IMR-90 (cell line): ENCODE measurements around the gene ZNF248. TPM values are rescaled to one million over a fixed set of nuclear protein-coding genes. Genes with fewer than 3 reads are reported as not detected.

Experiments
- ATAC-seq: fragments of 200-7000 bp; cut with Tn5 transposase; 2 replicates; pipeline ENCODE4 v1.9.1; 2020; ENCODE audit warnings: low read depth, mild to moderate bottlenecking, moderate library complexity
- BruUV-seq: library from RNA; stranded (reverse); fragments of 400-500 nt; replicated peaks from 2 replicates; lab custom pipeline; 2021; lab: Mats Ljungman, UMichigan
- CTCF ChIA-PET: fragments of 300-600 bp; formaldehyde crosslinking; extraction: SDS; loops from one replicate; lab custom pipeline; 2021; ENCODE audit warnings: antibody characterized with exemption; lab: Yijun Ruan, JAX
- POLR2A ChIA-PET: fragments of 300-600 bp; sonication (Branson Sonifier 250); formaldehyde crosslinking; loops from one replicate; lab custom pipeline; 2022; ENCODE audit warnings: antibody characterized with exemption; ENCODE audit not compliant: unreplicated experiment; lab: Charles Lee
- DNase-seq: peaks from one replicate; pipeline ENCODE4 v3.0.0; 2013
- H2AFZ ChIP-seq: replicated peaks from 2 replicates; pipeline ENCODE3; 2013; ENCODE audit warnings: low read length, mild to moderate bottlenecking; ENCODE audit not compliant: poor library complexity
- H2AK5ac ChIP-seq: 2 replicates; pipeline ENCODE4 v1.6.1; 2013; ENCODE audit warnings: low read depth, low read length, inconsistent platforms
- H2AK9ac ChIP-seq: replicated peaks from 2 replicates; pipeline ENCODE3; 2013; ENCODE audit warnings: mild to moderate bottlenecking, low read depth, low read length, moderate library complexity; ENCODE audit not compliant: poor library complexity
- H2BK120ac ChIP-seq: 2 replicates; pipeline ENCODE4 v1.6.1; 2013; ENCODE audit warnings: low read depth, low read length, inconsistent platforms
- H2BK15ac ChIP-seq: 3 replicates; pipeline ENCODE4 v1.6.1; 2013; ENCODE audit warnings: low read depth, low read length, inconsistent platforms
- H2BK20ac ChIP-seq: 2 replicates; pipeline ENCODE4 v1.6.1; 2013; ENCODE audit warnings: low read depth, mild to moderate bottlenecking, inconsistent platforms, low read length, moderate library complexity
- H2BK5ac ChIP-seq: 2 replicates; pipeline ENCODE4 v1.6.1; 2013; ENCODE audit warnings: mild to moderate bottlenecking, low read depth, low read length, inconsistent platforms; ENCODE audit not compliant: poor library complexity, severe bottlenecking
- H3K14ac ChIP-seq: replicated peaks from 2 replicates; pipeline ENCODE4 v1.6.1; 2013; ENCODE audit warnings: low read depth, low read length, inconsistent platforms
- H3K18ac ChIP-seq: 2 replicates; pipeline ENCODE4 v1.6.1; 2013; ENCODE audit warnings: low read depth, low read length, control low read depth
- H3K23ac ChIP-seq: 2 replicates; pipeline ENCODE4 v1.6.1; 2013; ENCODE audit warnings: low read depth, low read length, inconsistent platforms
- H3K27ac ChIP-seq: 2 replicates; pipeline ENCODE4 v1.5.1; 2013; ENCODE audit warnings: mild to moderate bottlenecking, control low read depth, low read length; ENCODE audit not compliant: insufficient read depth
- H3K27me3 ChIP-seq: 2 replicates; pipeline ENCODE4 v1.6.1; 2013; ENCODE audit warnings: low read length; ENCODE audit not compliant: control insufficient read depth, insufficient read depth
- H3K36me3 ChIP-seq: 2 replicates; pipeline ENCODE4 v1.6.1; 2013; ENCODE audit warnings: low read length, mixed read lengths; ENCODE audit not compliant: control insufficient read depth, insufficient read depth
- H3K4ac ChIP-seq: 2 replicates; pipeline ENCODE4 v1.6.1; 2013; ENCODE audit warnings: low read depth, low read length, inconsistent platforms
- H3K4me1 ChIP-seq: 2 replicates; pipeline ENCODE4 v1.6.1; 2013; ENCODE audit warnings: low read length, mixed read lengths; ENCODE audit not compliant: control insufficient read depth, insufficient read depth
- H3K4me2 ChIP-seq: 2 replicates; pipeline ENCODE4 v1.6.1; 2013; ENCODE audit warnings: low read depth, mild to moderate bottlenecking, control low read depth, low read length, moderate library complexity
- H3K4me3 ChIP-seq: 2 replicates; pipeline ENCODE4 v1.5.1; 2013; ENCODE audit warnings: low read depth, mild to moderate bottlenecking, control low read depth, low read length, moderate library complexity; ENCODE audit not compliant: insufficient read depth
- H3K56ac ChIP-seq: 2 replicates; pipeline ENCODE4 v1.6.1; 2013; ENCODE audit warnings: low read length, inconsistent platforms; ENCODE audit not compliant: insufficient read depth; ENCODE audit errors: extremely low read depth
- H3K79me1 ChIP-seq, 2 experiments: 2 replicates each; pipeline ENCODE4 v1.6.1; 2013; ENCODE audit warnings: low read length in 2 of 2, inconsistent platforms in 1 of 2, low read depth in 1 of 2
- H3K9ac ChIP-seq: 2 replicates; pipeline ENCODE4 v1.6.1; 2013; ENCODE audit warnings: low read depth, low read length, control low read depth
- H3K9me1 ChIP-seq: 2 replicates; pipeline ENCODE4 v1.6.1; 2013; ENCODE audit warnings: low read length, inconsistent platforms; ENCODE audit not compliant: insufficient read depth
- H3K9me3 ChIP-seq: 2 replicates; pipeline ENCODE4 v1.6.1; 2013; ENCODE audit warnings: low read length; ENCODE audit not compliant: control insufficient read depth, insufficient read depth
- H4K20me1 ChIP-seq: 2 replicates; pipeline ENCODE4 v1.6.1; 2013; ENCODE audit warnings: low read length, inconsistent platforms; ENCODE audit not compliant: insufficient read depth
- H4K5ac ChIP-seq: 2 replicates; pipeline ENCODE4 v1.6.1; 2013; ENCODE audit warnings: mild to moderate bottlenecking, low read depth, low read length, control low read depth
- H4K8ac ChIP-seq, 2 experiments: 2 replicates each; pipeline ENCODE4 v1.6.1; 2013; ENCODE audit warnings: low read depth in 2 of 2, low read length in 2 of 2, control low read depth in 1 of 2, inconsistent platforms in 1 of 2
- H4K91ac ChIP-seq: 2 replicates; pipeline ENCODE4 v1.6.1; 2013; ENCODE audit warnings: low read depth, low read length, inconsistent platforms; ENCODE audit not compliant: insufficient read depth
- BHLHE40 ChIP-seq: fragments of 150-350 bp; IDR thresholded peaks from 2 replicates; pipeline ENCODE4 v1.6.1; 2016; ENCODE audit warnings: mild to moderate bottlenecking, low read depth, low read length
- CEBPB ChIP-seq: IDR thresholded peaks from 2 replicates; pipeline ENCODE4 v1.6.1; 2012; ENCODE audit warnings: low read depth, low read length, improper control_type of control experiment
- CHD1 ChIP-seq: IDR thresholded peaks from 2 replicates; pipeline ENCODE4 v1.6.1; 2012; ENCODE audit warnings: low read depth, low read length, improper control_type of control experiment
- FOS ChIP-seq: fragments of 150-350 bp; IDR thresholded peaks from 2 replicates; pipeline ENCODE4 v1.6.1; 2016; ENCODE audit warnings: low read depth, low read length
- MAFK ChIP-seq: IDR thresholded peaks from 2 replicates; pipeline ENCODE4 v1.6.1; 2012; ENCODE audit warnings: low read depth, low read length, improper control_type of control experiment
- MAZ ChIP-seq: IDR thresholded peaks from 2 replicates; pipeline ENCODE4 v1.6.1; 2012; ENCODE audit warnings: low read depth, mild to moderate bottlenecking, low read length, improper control_type of control experiment, moderate library complexity, borderline replicate concordance
- MXI1 ChIP-seq: IDR thresholded peaks from 2 replicates; pipeline ENCODE4 v1.6.1; 2012; ENCODE audit warnings: low read depth, mild to moderate bottlenecking, low read length, moderate library complexity, borderline replicate concordance
- NFE2L2 ChIP-seq: fragments of 150-350 bp; IDR thresholded peaks from 2 replicates; pipeline ENCODE4 v1.6.1; 2016; ENCODE audit warnings: low read depth, mild to moderate bottlenecking, low read length
- POLR2A ChIP-seq: IDR thresholded peaks from 2 replicates; pipeline ENCODE4 v1.6.1; 2012; ENCODE audit warnings: mild to moderate bottlenecking, low read depth, low read length
- RAD21 ChIP-seq: IDR thresholded peaks from 2 replicates; pipeline ENCODE4 v1.6.1; 2012; ENCODE audit warnings: low read length, improper control_type of control experiment
- RCOR1 ChIP-seq: IDR thresholded peaks from 2 replicates; pipeline ENCODE4 v1.6.1; 2012; ENCODE audit warnings: mild to moderate bottlenecking, low read length, improper control_type of control experiment; ENCODE audit not compliant: insufficient replicate concordance
- RFX5 ChIP-seq: IDR thresholded peaks from 2 replicates; pipeline ENCODE4 v1.8.0; 2012; ENCODE audit warnings: low read depth, mild to moderate bottlenecking, low read length, moderate library complexity
- SMC3 ChIP-seq: fragments of 150-350 bp; IDR thresholded peaks from 2 replicates; pipeline ENCODE4 v1.6.1; 2016; ENCODE audit warnings: low read depth, mild to moderate bottlenecking, antibody characterized with exemption, low read length, moderate library complexity
- dilution Hi-C: fragments of 300-500 bp; cut with HindIII; formaldehyde crosslinking; loops from one replicate; pipeline ENCODE4 v1.14.3; 2018; ENCODE audit warnings: low sequenced_read_pairs; ENCODE audit not compliant: unreplicated experiment
- in situ Hi-C: fragments of 300-500 bp; cut with MboI; formaldehyde crosslinking; loops from 3 replicates; pipeline ENCODE4 v1.14.3; 2019; ENCODE audit warnings: low sequenced_read_pairs, inconsistent platforms, mixed read lengths
- intact Hi-C: fragments of 100-400 bp; cut with micrococcal nuclease; formaldehyde crosslinking; loops from 2 replicates; pipeline ENCODE4 v1.10.0; 2022
- polyA plus RNA-seq, 3 experiments: library from polyadenylated mRNA; depleted of rRNA; stranded (reverse); fragments of >200 nt; gene quantifications; 2 replicates each; pipeline ENCODE4 v1.2.3, GENCODE V29; 2012; ENCODE audit warnings: low replicate concordance in 1 of 3
- total RNA-seq: library from RNA; depleted of rRNA; stranded (reverse); fragments of >200 nt; gene quantifications from 2 replicates; pipeline ENCODE4 v1.2.3, GENCODE V29; 2012
- TF ChIP-seq, protein P1 (sequence below): fragments of 150-350 bp; IDR thresholded peaks from 2 replicates; pipeline ENCODE4 v1.6.1; 2017; ENCODE audit warnings: mild to moderate bottlenecking, antibody characterized with exemption, low read length, low read depth
- TF ChIP-seq, protein P2 (sequence below): conservative IDR thresholded peaks from 2 replicates; pipeline ENCODE4 v1.5.1; 2012; ENCODE audit warnings: mild to moderate bottlenecking, low read depth, low read length, improper control_type of control experiment
- TF ChIP-seq, protein P3 (sequence below): fragments of 150-350 bp; IDR thresholded peaks from 2 replicates; pipeline ENCODE4 v1.6.1; 2016; ENCODE audit warnings: low read depth, mild to moderate bottlenecking, low read length, moderate library complexity, borderline replicate concordance

ZNF248 gene
- total and polyA plus RNA-seq, 2 of the 4 experiments (the other 2 are of a cell fraction) = 5.1 to 5.7 TPM

DNA sequence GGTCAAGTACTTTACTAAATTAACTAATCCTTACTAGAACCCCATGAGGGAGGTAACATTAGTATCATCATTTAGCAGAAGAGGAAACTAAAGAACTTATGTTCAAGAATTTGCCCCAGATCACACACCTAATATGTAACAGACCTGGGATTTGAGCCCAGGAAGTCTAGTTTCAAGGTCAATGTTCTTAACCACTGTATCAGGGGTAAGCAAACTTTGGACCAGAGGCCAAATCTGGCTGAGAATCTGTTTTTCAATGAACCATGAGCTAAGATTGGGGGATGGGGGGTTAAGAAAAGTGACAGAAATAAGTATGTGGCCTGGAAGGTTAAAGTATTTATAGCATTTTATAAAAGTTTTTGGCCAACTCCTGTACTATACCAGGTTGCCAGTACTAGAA lies 95.1 kb downstream of the ZNF248 start:
- Histone ChIP-seq H2BK5ac (no peak overlapping the region), H3K9me1 (no peaks in the 10 kb centered on the region), H4K91ac (no peak overlapping the region), H3K27ac (no peak overlapping the region), H2BK15ac (no peak overlapping the region), H3K4me1 (no peaks in the 10 kb centered on the region), H2BK20ac (no peak overlapping the region), H3K27me3 (no peaks in the 10 kb centered on the region), H2AFZ (no peak overlapping the region), H2AK9ac (no peak overlapping the region), H4K20me1 (no peaks in the 10 kb centered on the region), H4K5ac (no peak overlapping the region), H3K36me3 (no peaks in the 10 kb centered on the region), H3K79me1 (no peaks in the 10 kb centered on the region), H3K4me2 (no peak overlapping the region), H3K9ac (no peak overlapping the region), H4K8ac (no peak overlapping the region), H3K14ac (no peak overlapping the region), H3K9me3 (peaks cover 6% of the 10 kb centered on the region; the same call in 1 of the 2 replicates), H3K4ac (no peak overlapping the region), H3K23ac (no peak overlapping the region), H3K56ac (no peak overlapping the region), H2BK120ac (no peak overlapping the region), H3K4me3 (no peak overlapping the region), H2AK5ac (no peak overlapping the region), H3K18ac (no peak overlapping the region)
- in situ Hi-C loops (no loop called here), intact Hi-C loops (no loop called here), dilution Hi-C loops (no loop called here)
- DNase-seq (no peak), ATAC-seq (no peak)
- POLR2A ChIA-PET = no interaction called here
- CTCF ChIA-PET = no interaction called here
- TF ChIP-seq CEBPB = no peak
- TF ChIP-seq BHLHE40 = no peak
- TF ChIP-seq, protein P1, sequence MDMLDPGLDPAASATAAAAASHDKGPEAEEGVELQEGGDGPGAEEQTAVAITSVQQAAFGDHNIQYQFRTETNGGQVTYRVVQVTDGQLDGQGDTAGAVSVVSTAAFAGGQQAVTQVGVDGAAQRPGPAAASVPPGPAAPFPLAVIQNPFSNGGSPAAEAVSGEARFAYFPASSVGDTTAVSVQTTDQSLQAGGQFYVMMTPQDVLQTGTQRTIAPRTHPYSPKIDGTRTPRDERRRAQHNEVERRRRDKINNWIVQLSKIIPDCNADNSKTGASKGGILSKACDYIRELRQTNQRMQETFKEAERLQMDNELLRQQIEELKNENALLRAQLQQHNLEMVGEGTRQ = no peak
- no peak for TF ChIP-seq RAD21
- TF ChIP-seq POLR2A = no peak
- no peak for TF ChIP-seq MXI1
- TF ChIP-seq, protein P2, sequence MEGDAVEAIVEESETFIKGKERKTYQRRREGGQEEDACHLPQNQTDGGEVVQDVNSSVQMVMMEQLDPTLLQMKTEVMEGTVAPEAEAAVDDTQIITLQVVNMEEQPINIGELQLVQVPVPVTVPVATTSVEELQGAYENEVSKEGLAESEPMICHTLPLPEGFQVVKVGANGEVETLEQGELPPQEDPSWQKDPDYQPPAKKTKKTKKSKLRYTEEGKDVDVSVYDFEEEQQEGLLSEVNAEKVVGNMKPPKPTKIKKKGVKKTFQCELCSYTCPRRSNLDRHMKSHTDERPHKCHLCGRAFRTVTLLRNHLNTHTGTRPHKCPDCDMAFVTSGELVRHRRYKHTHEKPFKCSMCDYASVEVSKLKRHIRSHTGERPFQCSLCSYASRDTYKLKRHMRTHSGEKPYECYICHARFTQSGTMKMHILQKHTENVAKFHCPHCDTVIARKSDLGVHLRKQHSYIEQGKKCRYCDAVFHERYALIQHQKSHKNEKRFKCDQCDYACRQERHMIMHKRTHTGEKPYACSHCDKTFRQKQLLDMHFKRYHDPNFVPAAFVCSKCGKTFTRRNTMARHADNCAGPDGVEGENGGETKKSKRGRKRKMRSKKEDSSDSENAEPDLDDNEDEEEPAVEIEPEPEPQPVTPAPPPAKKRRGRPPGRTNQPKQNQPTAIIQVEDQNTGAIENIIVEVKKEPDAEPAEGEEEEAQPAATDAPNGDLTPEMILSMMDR = no peak
- TF ChIP-seq SMC3 = no peak
- TF ChIP-seq RCOR1 = no peak
- TF ChIP-seq, protein P3, sequence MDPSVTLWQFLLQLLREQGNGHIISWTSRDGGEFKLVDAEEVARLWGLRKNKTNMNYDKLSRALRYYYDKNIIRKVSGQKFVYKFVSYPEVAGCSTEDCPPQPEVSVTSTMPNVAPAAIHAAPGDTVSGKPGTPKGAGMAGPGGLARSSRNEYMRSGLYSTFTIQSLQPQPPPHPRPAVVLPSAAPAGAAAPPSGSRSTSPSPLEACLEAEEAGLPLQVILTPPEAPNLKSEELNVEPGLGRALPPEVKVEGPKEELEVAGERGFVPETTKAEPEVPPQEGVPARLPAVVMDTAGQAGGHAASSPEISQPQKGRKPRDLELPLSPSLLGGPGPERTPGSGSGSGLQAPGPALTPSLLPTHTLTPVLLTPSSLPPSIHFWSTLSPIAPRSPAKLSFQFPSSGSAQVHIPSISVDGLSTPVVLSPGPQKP = no peak
- TF ChIP-seq FOS = no peak
- no peak for TF ChIP-seq CHD1
- TF ChIP-seq MAZ = no peak
- no peak for TF ChIP-seq MAFK
- TF ChIP-seq RFX5 = no peak
- TF ChIP-seq NFE2L2 = no peak
- BruUV-seq = no TSS peak
